Activated naive CD4-positive, alpha-beta T cell (primary cell): ENCODE data around the gene ZNF732.
"Not testable (repeated sequence)": the region's sequence is repeated elsewhere in the genome, so short reads cannot be mapped to it uniquely, and the experiment has no call there.

Experiments used
- DNase-seq, 4 experiments: peaks; one replicate each; lab custom pipeline; 2025; lab: John Stamatoyannopoulos, UW

Gene ZNF732

GRCh38 chr4:253936-254756, 51.1 kb downstream of the ZNF732 start:
- DNase-seq = no peak

- DNase-seq = no peak
Measured at GRCh38 chr4:252065-252601, 53.1 kb downstream of the ZNF732 start.

GRCh38 chr4:244471-244870, 60.8 kb downstream of the ZNF732 start:
- DNase-seq = peak in 2 of 4 experiments; percentile 15 to 23

GRCh38 chr4:243426-243825, 61.8 kb downstream of the ZNF732 start:
- no peak for DNase-seq

GRCh38 chr4:242121-242848, 63.0 kb downstream of the ZNF732 start:
- peak in 2 of 4 experiments; percentile 40 to 46 for DNase-seq

- not testable (repeated sequence) for DNase-seq
Measured at GRCh38 chr4:241411-241810, 63.9 kb downstream of the ZNF732 start.

GRCh38 chr4:236028-236427, 69.2 kb downstream of the ZNF732 start:
- no peak for DNase-seq

- no peak for DNase-seq
Measured at GRCh38 chr4:234178-234577, 71.1 kb downstream of the ZNF732 start.

- no peak for DNase-seq
Measured at GRCh38 chr4:223913-224497, 81.3 kb downstream of the ZNF732 start.
